Keratinocyte (primary cell): ENCODE data around the gene CACNA1I.

ENCODE experiments used
- CTCF ChIP-seq, 3 experiments: IDR thresholded peaks in 1 of 3; conservative IDR thresholded peaks in 1 of 3; optimal IDR thresholded peaks in 1 of 3; 2 replicates in 2 of 3; 3 replicates in 1 of 3; pipeline versions ENCODE3 to v1.5.1; 2011; ENCODE audit warnings: low read length in 3 of 3, mild to moderate bottlenecking in 3 of 3, moderate library complexity in 2 of 3, control low read depth in 1 of 3, inconsistent platforms in 1 of 3; ENCODE audit not compliant: insufficient read depth in 2 of 3; ENCODE audit errors: extremely low read depth in 1 of 3
- EZH2 ChIP-seq: IDR thresholded peaks from one replicate; pipeline ENCODE4 v1.6.1; 2012; ENCODE audit warnings: inconsistent platforms, mild to moderate bottlenecking, low read length, moderate library complexity

- TF ChIP-seq CTCF (optimal IDR thresholded peaks at IDR 0.05 in 1 of 3, IDR thresholded peaks at IDR 0.05 in 1 of 3, conservative IDR thresholded peaks at IDR 0.05 in 1 of 3; ENCODE audit: extremely low read depth in 1 of 3, insufficient read depth in 2 of 3, low read length in 3 of 3) (no peak), EZH2 (no peak)
Measured at GRCh38 chr22:39589875-39590274, 19.3 kb downstream of the CACNA1I start.
